HepG2 (cell line): ENCODE data around the gene IRX3. TPM values are rescaled to one million over a fixed set of nuclear protein-coding genes. Genes with fewer than 3 reads are reported as not detected.

Source experiments
- AKNA ChIP-seq: sonication (generic); formaldehyde crosslinking; IDR thresholded peaks from 2 replicates; pipeline ENCODE4 v1.4.0; 2020; ENCODE audit warnings: missing genetic modification reagents, borderline replicate concordance
- CAMTA2 ChIP-seq: sonication (generic); formaldehyde crosslinking; IDR thresholded peaks from 2 replicates; pipeline ENCODE4 v1.4.0; 2020; ENCODE audit warnings: mild to moderate bottlenecking, missing genetic modification reagents, borderline replicate concordance
- ELF3 ChIP-seq: IDR thresholded peaks from 2 replicates; pipeline ENCODE4 v1.6.1; 2016; ENCODE audit warnings: missing genetic modification reagents, missing compliant biosample characterization
- KLF16 ChIP-seq, 2 experiments: sonication (generic) in 1 of 2; formaldehyde crosslinking in 1 of 2; IDR thresholded peaks; 2 replicates each; pipeline versions ENCODE4 v1.6.1 to v1.8.0; 2016 to 2023; ENCODE audit warnings: missing genetic modification reagents in 2 of 2, missing compliant biosample characterization in 1 of 2
- MBNL3 ChIP-seq: fragments of 250-450 bp; sonication (Bioruptor Pico); conservative IDR thresholded peaks from 2 replicates; pipeline ENCODE4 v1.8.0; 2022; ENCODE audit warnings: mild to moderate bottlenecking, inconsistent platforms
- NCOR1 ChIP-seq: fragments of 200-600 bp; sonication (generic); IDR thresholded peaks from 2 replicates; pipeline ENCODE4 v1.7.0; 2017; ENCODE audit warnings: antibody characterized with exemption, low read length, borderline replicate concordance
- REL ChIP-seq: sonication (generic); formaldehyde crosslinking; conservative IDR thresholded peaks from 2 replicates; pipeline ENCODE4 v1.8.0; 2022; ENCODE audit warnings: mild to moderate bottlenecking, missing genetic modification reagents, moderate library complexity
- RFXANK ChIP-seq: IDR thresholded peaks from 2 replicates; pipeline ENCODE4 v1.6.1; 2016
- ZEB1 ChIP-seq: IDR thresholded peaks from 2 replicates; pipeline ENCODE4 v1.6.1; 2012; ENCODE audit warnings: mild to moderate bottlenecking, low read depth, inconsistent platforms; ENCODE audit not compliant: insufficient replicate concordance
- ZNF30 ChIP-seq: sonication (generic); formaldehyde crosslinking; IDR thresholded peaks from 2 replicates; pipeline ENCODE4 v1.5.0; 2020; ENCODE audit warnings: mild to moderate bottlenecking, missing genetic modification reagents
- ZNF326 ChIP-seq: sonication (generic); formaldehyde crosslinking; IDR thresholded peaks from 2 replicates; pipeline ENCODE4 v1.4.0; 2020; ENCODE audit warnings: missing genetic modification reagents, borderline replicate concordance
- ZNF407 ChIP-seq: sonication (generic); formaldehyde crosslinking; IDR thresholded peaks from one replicate; pipeline ENCODE4 v1.5.1; 2020; ENCODE audit warnings: mild to moderate bottlenecking, missing genetic modification reagents; ENCODE audit errors: not compliant biosample characterization
- polyA plus RNA-seq, 8 experiments: library from polyadenylated mRNA; depleted of rRNA in 3 of 8; stranded (reverse) in 7 of 8; unstranded in 1 of 8; fragments of >200 nt; fragmentation: Illumina TruSeq in 4 of 8; extraction: Trizol in 4 of 8; gene quantifications; 2 replicates each; pipeline versions ENCODE4 v1.2.1 to v1.2.3, GENCODE V29; 2011 to 2016; ENCODE audit warnings: low read depth in 4 of 8, missing spikeins in 1 of 8, mixed read lengths in 1 of 8; ENCODE audit not compliant: insufficient read depth in 1 of 8
- total RNA-seq, 5 experiments: library from RNA; depleted of rRNA; stranded (reverse); fragments of >200 nt; fragmentation: Illumina TruSeq; extraction: Trizol; gene quantifications; 2 replicates each; pipeline ENCODE4 v1.2.3, GENCODE V29; 2016; ENCODE audit warnings: low read depth in 1 of 5

Gene IRX3
- total and polyA plus RNA-seq, 2 of the 13 experiments (the other 11 are each of a cell fraction or from before 2014, with no cell fraction given): 9.2 to 16.4 TPM

GRCh38 chr16:54265575-54266107 lies 20.9 kb downstream of the IRX3 start (continued):
- no peak for TF ChIP-seq ZNF326 (CRISPR knock-in tag)
- TF ChIP-seq REL: no peak
- TF ChIP-seq ZNF407 (CRISPR knock-in tag): no peak
- no peak for TF ChIP-seq RFXANK
- no peak for TF ChIP-seq NCOR1
- TF ChIP-seq AKNA (CRISPR knock-in tag): no peak
- no peak for TF ChIP-seq ELF3 (CRISPR knock-in tag)
- TF ChIP-seq ZNF30 (CRISPR knock-in tag): no peak
- TF ChIP-seq ZEB1: no peak
- TF ChIP-seq MBNL3: no peak
- no peak for TF ChIP-seq KLF16 (CRISPR knock-in tag; IDR thresholded peaks at IDR 0.05)
- no peak for TF ChIP-seq CAMTA2
